ENCODE data around the gene GDF10. TPM values are rescaled to one million over a fixed set of nuclear protein-coding genes. Genes with fewer than 3 reads are reported as not detected.

Gene GDF10
- total RNA-seq, 1 experiment from 2014 or later, result not detected

DNA sequence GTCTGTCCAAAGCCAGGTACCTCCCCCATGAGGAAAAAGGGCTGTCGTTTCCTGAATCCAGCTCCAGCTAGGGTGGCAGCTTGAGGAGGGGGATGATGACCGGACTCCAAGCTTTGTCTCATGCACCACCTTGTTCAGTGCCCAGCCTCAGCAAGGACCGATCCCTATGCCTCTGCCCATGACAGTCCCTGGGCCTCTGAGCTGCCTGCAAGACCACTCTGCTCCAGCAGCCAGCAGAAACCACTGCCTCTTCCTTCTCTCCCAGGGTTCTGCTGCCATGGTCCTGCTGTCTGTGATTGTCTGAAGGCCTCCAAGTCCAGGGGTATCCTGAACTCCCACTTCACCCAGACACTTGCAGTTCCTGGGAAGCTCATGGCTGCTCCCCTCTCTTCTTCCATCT, 21.3 kb upstream of the GDF10 start:
- POLR2A ChIA-PET (ENCODE audit: unreplicated experiment), result no interaction called here
- H3K9me2 ChIP-seq (replicated peaks; ENCODE audit: low read length), result no peaks in the 10 kb centered on the region
- H3K4me1 ChIP-seq (ENCODE audit: insufficient read depth, low read length), result no peaks in the 10 kb centered on the region
- H3K4me3 ChIP-seq (ENCODE audit: low read length), result no peak overlapping the region
- DNase-seq, result no peak
- no peak overlapping the region for H3K9ac ChIP-seq (ENCODE audit: low read length)
- no peaks in the 10 kb centered on the region for H3K79me2 ChIP-seq (ENCODE audit: low read length)
- no peak for ATAC-seq
- H3K27me3 ChIP-seq (ENCODE audit: low read length), result peaks cover 8% of the 10 kb centered on the region; the same call in 1 of the 2 replicates
- H3K36me3 ChIP-seq (ENCODE audit: low read depth, low read length), result no peaks in the 10 kb centered on the region
- H3K27ac ChIP-seq (ENCODE audit: low read length), result no peak overlapping the region
- intact Hi-C loops (cut with micrococcal nuclease), result no loop called here
- no peaks in the 10 kb centered on the region for H3K9me3 ChIP-seq (ENCODE audit: low read length)
- CTCF ChIA-PET, result no interaction called here
- no peaks in the 10 kb centered on the region for H3F3A ChIP-seq (ENCODE audit: low read length, unreplicated experiment)
- TF ChIP-seq EZH2 (IDR thresholded peaks at IDR 0.05; ENCODE audit: low read length, unreplicated experiment) (no peak), EZH2phosphoT487 (IDR thresholded peaks at IDR 0.05; ENCODE audit: borderline replicate concordance, low read length) (no peak)
- TF ChIP-seq, protein P1, sequence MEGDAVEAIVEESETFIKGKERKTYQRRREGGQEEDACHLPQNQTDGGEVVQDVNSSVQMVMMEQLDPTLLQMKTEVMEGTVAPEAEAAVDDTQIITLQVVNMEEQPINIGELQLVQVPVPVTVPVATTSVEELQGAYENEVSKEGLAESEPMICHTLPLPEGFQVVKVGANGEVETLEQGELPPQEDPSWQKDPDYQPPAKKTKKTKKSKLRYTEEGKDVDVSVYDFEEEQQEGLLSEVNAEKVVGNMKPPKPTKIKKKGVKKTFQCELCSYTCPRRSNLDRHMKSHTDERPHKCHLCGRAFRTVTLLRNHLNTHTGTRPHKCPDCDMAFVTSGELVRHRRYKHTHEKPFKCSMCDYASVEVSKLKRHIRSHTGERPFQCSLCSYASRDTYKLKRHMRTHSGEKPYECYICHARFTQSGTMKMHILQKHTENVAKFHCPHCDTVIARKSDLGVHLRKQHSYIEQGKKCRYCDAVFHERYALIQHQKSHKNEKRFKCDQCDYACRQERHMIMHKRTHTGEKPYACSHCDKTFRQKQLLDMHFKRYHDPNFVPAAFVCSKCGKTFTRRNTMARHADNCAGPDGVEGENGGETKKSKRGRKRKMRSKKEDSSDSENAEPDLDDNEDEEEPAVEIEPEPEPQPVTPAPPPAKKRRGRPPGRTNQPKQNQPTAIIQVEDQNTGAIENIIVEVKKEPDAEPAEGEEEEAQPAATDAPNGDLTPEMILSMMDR (conservative IDR thresholded peaks at IDR 0.05; ENCODE audit: low read depth, low read length), result no peak
- H4K20me1 ChIP-seq (ENCODE audit: low read length), result no peaks in the 10 kb centered on the region
- H3K4me2 ChIP-seq (ENCODE audit: low read length), result no peak overlapping the region
- no TSS peak for BruUV-seq (replicated peaks)
- no peak overlapping the region for H2AFZ ChIP-seq (ENCODE audit: low read length)

DNA sequence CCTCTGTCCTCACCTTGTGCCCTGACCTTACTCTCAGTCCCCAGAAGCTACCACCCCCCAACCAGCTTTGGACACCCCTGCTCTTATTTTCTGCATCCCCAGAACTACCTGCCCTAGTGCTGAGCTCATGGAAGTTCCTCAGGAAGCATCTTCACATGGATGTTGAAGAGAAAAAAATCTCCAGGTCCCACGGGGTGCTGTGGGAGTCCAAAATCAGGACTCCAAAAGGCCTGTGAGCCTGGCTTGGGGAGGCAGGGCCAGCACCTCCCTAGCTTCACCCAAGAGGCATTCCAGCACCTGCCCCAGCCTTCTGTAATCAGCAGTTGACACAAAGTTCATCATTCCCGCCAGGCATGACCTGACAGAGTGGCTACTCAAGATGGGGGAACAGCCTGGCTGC, 20.7 kb upstream of the GDF10 start:
- BruUV-seq (replicated peaks), result no TSS peak
- DNase-seq (no peak), ATAC-seq (no peak)
- Histone ChIP-seq H3K4me2 (ENCODE audit: low read length) (no peak overlapping the region), H3K9me2 (replicated peaks; ENCODE audit: low read length) (no peaks in the 10 kb centered on the region), H3K27me3 (ENCODE audit: low read length) (peaks cover 8% of the 10 kb centered on the region; the same call in 1 of the 2 replicates), H3K36me3 (ENCODE audit: low read depth, low read length) (no peaks in the 10 kb centered on the region), H3K4me3 (ENCODE audit: low read length) (no peak overlapping the region), H3K9me3 (ENCODE audit: low read length) (no peaks in the 10 kb centered on the region), H3K9ac (ENCODE audit: low read length) (no peak overlapping the region), H3K4me1 (ENCODE audit: insufficient read depth, low read length) (no peaks in the 10 kb centered on the region), H2AFZ (ENCODE audit: low read length) (no peak overlapping the region), H3F3A (ENCODE audit: low read length, unreplicated experiment) (no peaks in the 10 kb centered on the region), H3K79me2 (ENCODE audit: low read length) (no peaks in the 10 kb centered on the region), H4K20me1 (ENCODE audit: low read length) (no peaks in the 10 kb centered on the region), H3K27ac (ENCODE audit: low read length) (no peak overlapping the region)
- intact Hi-C loops (cut with micrococcal nuclease), result no loop called here
- TF ChIP-seq EZH2 (IDR thresholded peaks at IDR 0.05; ENCODE audit: low read length, unreplicated experiment) (no peak), EZH2phosphoT487 (IDR thresholded peaks at IDR 0.05; ENCODE audit: borderline replicate concordance, low read length) (no peak)
- TF ChIP-seq, protein P1 (conservative IDR thresholded peaks at IDR 0.05; ENCODE audit: low read depth, low read length), result no peak
- ChIA-PET CTCF (no interaction called here), POLR2A (ENCODE audit: unreplicated experiment) (no interaction called here)

DNA sequence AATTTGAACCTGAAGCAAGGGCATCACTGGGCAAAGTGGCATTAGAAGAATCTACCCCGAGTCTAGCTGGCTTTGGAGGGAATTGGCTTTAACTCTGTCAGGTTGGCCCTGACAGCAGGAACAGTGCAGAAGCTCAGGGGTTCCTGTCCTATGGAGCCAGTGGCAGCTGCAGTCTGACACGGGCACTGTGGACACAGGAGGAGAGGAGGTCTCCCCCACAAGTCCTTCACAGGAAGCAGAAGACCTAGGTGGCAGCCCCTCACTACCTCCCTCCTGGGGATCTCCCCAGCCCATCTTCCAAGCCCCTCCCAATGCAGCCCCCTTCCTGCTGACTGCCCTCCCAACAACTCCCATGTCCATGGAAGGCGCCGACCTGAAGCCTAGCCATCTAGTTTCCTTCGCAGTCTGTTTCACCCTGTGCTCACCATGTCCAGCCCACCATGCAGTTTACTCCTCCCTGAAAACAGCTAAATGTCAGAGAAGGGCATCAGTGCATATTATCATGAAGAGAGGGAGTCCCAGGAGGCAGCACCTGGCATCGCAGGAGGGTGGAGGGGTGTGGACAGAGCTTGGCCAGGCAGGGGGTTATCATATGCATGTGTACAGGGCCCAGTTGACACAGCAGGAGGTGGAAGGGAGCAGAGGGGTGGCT, 17.9 kb upstream of the GDF10 start:
- POLR2A ChIA-PET (ENCODE audit: unreplicated experiment), result no interaction called here
- BruUV-seq (replicated peaks), result no TSS peak
- no peaks in the 10 kb centered on the region for H3K9me2 ChIP-seq (replicated peaks; ENCODE audit: low read length)
- H3K4me1 ChIP-seq (ENCODE audit: insufficient read depth, low read length), result no peaks in the 10 kb centered on the region
- no peaks in the 10 kb centered on the region for H3K9me3 ChIP-seq (ENCODE audit: low read length)
- DNase-seq (no peak), ATAC-seq (no peak)
- H3K4me2 ChIP-seq (ENCODE audit: low read length), result no peak overlapping the region
- no peak overlapping the region for H3K27ac ChIP-seq (ENCODE audit: low read length)
- TF ChIP-seq EZH2phosphoT487 (IDR thresholded peaks at IDR 0.05; ENCODE audit: borderline replicate concordance, low read length) (no peak), EZH2 (IDR thresholded peaks at IDR 0.05; ENCODE audit: low read length, unreplicated experiment) (no peak)
- TF ChIP-seq, protein P1 (conservative IDR thresholded peaks at IDR 0.05; ENCODE audit: low read depth, low read length), result no peak
- H2AFZ ChIP-seq (ENCODE audit: low read length), result no peak overlapping the region
- H3K9ac ChIP-seq (ENCODE audit: low read length), result no peak overlapping the region
- H3F3A ChIP-seq (ENCODE audit: low read length, unreplicated experiment), result no peaks in the 10 kb centered on the region
- intact Hi-C loops (cut with micrococcal nuclease), result no loop called here
- CTCF ChIA-PET, result no interaction called here
- H4K20me1 ChIP-seq (ENCODE audit: low read length), result no peaks in the 10 kb centered on the region
- H3K79me2 ChIP-seq (ENCODE audit: low read length), result no peaks in the 10 kb centered on the region
- H3K4me3 ChIP-seq (ENCODE audit: low read length), result no peak overlapping the region
- peaks cover 8% of the 10 kb centered on the region; the same call in 1 of the 2 replicates for H3K27me3 ChIP-seq (ENCODE audit: low read length)
- no peaks in the 10 kb centered on the region for H3K36me3 ChIP-seq (ENCODE audit: low read depth, low read length)
